Astrocyte (in vitro differentiated cells and primary cell): Measurements from ENCODE around the gene HCN3.

Experiments
- CTCF ChIP-seq: IDR thresholded peaks from 2 replicates; pipeline ENCODE4 v1.5.1; 2011; ENCODE audit warnings: low read depth, mild to moderate bottlenecking, inconsistent platforms, low read length, moderate library complexity; ENCODE audit not compliant: insufficient read depth
- EZH2 ChIP-seq: IDR thresholded peaks from 2 replicates; pipeline ENCODE4 v1.6.1; 2012; ENCODE audit warnings: mild to moderate bottlenecking, low read length, inconsistent platforms; ENCODE audit not compliant: insufficient read depth

GRCh38 chr1:155327981-155328380, 50.7 kb downstream of the HCN3 start:
- TF ChIP-seq CTCF (no peak), EZH2 (no peak)
